ENCODE data around the gene RAMP1.

The RAMP1 gene

DNA sequence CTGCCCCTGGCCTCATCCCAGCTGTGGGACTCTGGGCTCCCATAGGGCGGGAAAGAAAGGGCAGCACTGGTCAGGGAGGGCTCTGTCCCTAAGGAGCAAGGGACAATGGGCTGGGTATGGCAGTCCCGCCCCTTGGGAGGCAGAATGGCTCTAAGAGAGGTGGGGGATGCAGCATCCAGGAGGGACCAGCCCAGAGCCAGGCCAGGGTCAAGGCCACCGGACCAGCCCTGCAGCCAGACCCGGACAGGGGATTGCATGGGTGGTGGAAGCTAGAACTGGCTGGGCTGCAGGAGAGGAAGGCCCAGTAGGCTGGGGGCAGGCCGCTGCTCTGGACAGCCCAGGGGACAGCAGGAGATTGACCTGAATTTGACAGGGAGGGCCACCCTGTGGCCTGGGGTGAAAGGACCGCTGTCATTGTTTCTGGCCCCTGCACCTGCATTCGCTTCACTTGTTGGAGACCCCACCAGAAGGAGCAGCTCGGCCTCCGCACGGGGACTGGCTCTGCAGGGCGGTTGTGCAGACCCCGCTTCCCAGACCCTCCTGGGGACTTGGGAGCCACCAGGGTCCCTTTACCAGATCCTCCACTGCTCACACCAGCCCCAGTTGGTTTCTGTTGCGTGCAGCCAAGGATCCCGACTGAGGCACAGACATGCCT lies 14.6 kb downstream of the RAMP1 start:
- DNase-seq, result peak in 9 of 42 donors; percentile 1 to 31 (median 7)
- intact Hi-C loops (cut with DNase I), result no loop called here

GRCh38 chr2:237874585-237875161 lies 15.2 kb downstream of the RAMP1 start:
- intact Hi-C loops (cut with DNase I), result no loop called here
- peak in 9 of 42 donors; percentile 1 to 31 (median 15) for DNase-seq

- intact Hi-C loops (cut with DNase I), result no loop called here
- peak in 8 of 42 donors; percentile 1 to 25 (median 10) for DNase-seq
These were observed 16.0 kb downstream of the RAMP1 start for GRCh38 chr2:237875256-237876060.

- peak in 8 of 42 donors; percentile 1 to 35 (median 12) for DNase-seq
- intact Hi-C loops (cut with DNase I), result no loop called here
These were observed 16.7 kb downstream of the RAMP1 start for GRCh38 chr2:237876061-237876526.

DNA sequence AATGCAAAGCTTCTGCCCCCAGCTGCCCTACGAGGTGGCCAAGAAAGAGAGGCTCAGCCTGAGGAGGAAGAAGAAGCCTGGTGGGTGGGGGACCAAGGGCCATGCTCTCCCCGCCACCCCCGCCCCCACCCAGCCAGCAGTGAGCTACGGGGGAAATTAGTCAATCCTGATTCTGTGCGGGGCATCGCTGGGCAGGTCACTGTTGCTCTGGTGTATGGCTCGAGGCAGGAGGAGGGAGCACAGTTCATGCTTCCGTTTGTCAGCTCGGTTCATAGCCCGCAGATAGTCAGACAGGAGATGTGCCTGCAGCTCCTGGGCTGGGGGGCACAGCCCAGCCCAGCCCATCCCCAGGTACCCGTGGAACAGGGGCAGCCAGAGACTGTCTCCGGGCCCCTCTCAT lies 17.1 kb downstream of the RAMP1 start:
- intact Hi-C loops (cut with DNase I), result no loop called here
- DNase-seq, result peak in 5 of 42 donors; percentile 3 to 29 (median 12)

- intact Hi-C loops (cut with DNase I), result no loop called here
- peak in 7 of 42 donors; percentile 2 to 33 (median 14) for DNase-seq
These were observed 17.6 kb downstream of the RAMP1 start for GRCh38 chr2:237876951-237877491.

DNA sequence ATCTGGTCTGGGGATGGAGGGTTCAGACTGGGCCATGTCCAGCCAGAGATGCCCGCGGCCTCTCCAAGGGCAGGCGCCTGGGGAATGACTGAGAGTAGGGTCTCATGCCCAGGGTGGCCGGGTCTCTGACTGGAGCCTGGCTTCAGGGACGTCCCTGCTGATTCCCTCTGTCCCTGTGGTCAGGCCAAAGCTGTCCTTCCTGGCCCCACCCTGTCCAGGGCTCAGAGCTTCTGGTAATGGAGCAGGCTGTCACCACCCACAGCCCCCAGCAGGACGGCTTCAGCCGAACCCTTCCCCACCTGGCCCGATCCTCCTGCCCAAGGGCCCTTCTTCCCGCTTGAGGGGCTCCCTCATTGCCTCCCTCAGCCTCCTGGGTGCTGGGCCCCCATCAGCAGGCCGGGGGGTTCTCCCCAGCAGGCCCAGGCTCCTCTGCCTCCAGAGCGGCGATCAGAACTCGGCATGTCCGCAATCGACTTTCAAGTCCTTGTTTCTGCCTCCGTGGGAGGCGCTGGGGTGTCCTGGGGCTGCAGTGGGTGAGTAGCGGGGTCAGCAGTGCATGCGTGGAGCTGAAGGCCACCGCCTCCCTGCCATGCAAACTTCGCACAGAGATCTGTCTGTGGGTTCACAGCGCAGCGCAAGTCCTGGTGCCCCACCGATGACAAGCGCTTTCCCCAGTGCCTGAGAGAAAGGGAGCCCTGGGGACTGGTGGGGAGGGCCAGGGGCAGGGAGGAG lies 18.3 kb downstream of the RAMP1 start:
- intact Hi-C loops (cut with DNase I), result no loop called here
- peak in 9 of 42 donors; percentile 1 to 42 (median 16) for DNase-seq

GRCh38 chr2:237878321-237879057 lies 19.1 kb downstream of the RAMP1 start:
- DNase-seq, result peak in 6 of 42 donors; percentile 2 to 43 (median 19)
- intact Hi-C loops (cut with DNase I), result no loop called here

DNA sequence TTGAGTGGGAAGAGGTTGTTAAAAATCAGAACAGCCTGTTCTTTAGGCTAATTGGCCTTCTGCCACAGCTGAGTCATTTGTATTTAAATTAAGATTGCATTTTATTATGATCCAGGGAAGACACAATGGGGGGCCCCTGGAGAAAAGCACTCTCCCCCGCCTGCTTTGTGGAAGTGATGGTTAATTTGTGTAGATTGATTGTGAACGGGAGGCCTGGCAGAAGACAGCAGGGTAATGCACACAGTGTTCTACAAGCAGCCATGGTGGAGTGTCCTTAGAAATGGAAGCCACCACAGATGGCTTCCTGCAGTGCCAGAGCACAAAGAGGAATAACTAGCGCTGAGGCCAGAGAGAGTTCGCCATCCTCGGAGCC lies 19.6 kb downstream of the RAMP1 start:
- peak in 31 of 42 donors; percentile 24 to 89 (median 61) for DNase-seq
- intact Hi-C loops (cut with DNase I), result no loop called here

GRCh38 chr2:237879991-237880560 lies 20.7 kb downstream of the RAMP1 start:
- intact Hi-C loops (cut with DNase I), result no loop called here
- peak in 1 of 42 donors; percentile 14 for DNase-seq

DNA sequence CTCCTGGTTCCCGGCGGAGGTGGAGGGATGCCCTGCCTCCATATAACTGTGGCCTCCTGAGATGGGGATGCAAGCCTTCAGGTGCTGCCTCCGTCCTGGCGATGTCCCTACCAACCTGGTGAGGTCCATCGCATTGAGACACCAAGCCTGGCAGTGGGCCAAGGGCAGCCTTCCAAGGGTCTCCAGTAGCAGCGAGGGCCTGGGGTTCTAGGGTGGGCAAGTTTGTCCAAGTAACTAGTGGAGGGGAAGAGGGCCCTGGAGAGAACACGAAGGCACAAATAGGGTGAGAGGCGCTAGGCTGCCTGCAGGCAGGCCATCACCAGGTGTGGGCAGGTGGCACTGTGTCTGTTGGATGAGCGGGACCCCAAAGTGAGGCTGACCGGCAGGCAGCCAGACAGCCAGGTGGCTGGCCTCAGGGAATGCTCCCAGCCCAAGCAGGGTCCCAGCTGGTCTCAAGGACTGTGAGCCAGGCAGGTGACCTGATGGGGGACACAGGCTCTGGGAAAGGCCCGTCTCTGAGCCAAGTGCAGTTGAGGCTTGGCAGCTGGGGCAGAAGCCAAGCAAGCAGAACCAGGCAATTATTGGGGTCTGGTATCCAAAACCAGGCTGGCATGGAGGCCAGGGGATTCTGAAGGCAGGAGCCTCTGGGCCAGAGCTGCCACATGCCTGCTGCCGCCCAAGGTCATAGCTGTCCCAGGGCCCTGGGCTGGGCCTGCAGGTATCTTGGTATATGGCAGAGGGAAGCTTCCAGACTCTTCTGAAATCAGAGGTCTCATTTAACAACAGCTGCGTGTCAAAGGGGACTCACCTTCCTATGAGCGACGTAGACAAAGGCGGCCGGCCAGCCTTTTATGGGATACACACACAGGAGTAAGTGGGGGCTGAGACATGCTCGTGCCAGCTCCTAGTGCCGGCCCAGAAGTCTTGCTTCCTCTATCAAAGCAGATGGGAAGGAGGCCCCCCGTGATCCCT lies 23.4 kb downstream of the RAMP1 start:
- intact Hi-C loops (cut with DNase I), result no loop called here
- peak in 1 of 42 donors; percentile 30 for DNase-seq

DNA sequence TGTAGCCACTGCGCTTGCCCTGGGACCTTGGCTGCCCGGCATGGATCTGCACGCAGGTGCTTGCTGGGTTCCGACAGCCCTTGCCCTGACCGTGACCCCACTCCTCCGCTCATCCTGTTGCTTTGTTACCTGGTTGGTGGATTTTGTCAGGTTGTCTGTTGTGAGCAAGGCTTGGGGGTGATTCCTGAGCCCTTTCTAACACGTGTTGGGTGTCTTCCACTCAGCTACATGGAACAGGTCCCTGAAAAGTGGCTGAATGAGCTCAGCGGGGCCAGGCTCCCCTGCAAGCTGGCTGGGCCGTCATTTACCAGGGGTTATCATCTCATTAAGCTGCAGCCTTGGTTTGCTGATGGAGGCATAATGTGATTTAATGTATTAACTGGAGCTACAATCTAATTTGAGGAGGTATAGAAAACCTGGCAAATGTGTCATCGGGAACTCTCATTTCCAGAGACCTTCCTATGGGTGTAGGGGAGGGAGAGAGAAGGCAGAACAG lies 24.6 kb downstream of the RAMP1 start:
- peak in 14 of 42 donors; percentile 36 to 65 (median 48) for DNase-seq
- intact Hi-C loops (cut with DNase I), result no loop called here

DNA sequence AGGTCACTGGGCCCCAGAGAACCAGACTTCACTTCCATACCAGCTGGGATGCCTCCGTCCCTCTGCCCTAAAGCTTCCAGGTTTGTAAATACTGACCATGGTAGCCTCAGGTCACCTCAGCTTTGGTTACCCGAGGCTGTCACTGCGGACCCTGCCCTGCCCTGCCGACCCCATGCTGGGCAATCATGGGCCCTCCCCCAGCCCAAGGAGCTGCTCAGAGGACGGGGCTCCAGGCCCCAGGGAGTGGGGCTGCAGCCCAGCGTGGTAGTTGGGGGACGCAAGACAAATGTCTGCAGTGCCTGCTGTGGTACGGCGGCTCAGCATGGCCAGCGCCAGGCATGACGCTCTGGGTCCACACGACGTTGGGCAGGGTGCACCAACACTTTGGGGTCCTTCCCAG lies 25.3 kb downstream of the RAMP1 start:
- intact Hi-C loops (cut with DNase I), result no loop called here
- peak in 1 of 42 donors; percentile 30 for DNase-seq

DNA sequence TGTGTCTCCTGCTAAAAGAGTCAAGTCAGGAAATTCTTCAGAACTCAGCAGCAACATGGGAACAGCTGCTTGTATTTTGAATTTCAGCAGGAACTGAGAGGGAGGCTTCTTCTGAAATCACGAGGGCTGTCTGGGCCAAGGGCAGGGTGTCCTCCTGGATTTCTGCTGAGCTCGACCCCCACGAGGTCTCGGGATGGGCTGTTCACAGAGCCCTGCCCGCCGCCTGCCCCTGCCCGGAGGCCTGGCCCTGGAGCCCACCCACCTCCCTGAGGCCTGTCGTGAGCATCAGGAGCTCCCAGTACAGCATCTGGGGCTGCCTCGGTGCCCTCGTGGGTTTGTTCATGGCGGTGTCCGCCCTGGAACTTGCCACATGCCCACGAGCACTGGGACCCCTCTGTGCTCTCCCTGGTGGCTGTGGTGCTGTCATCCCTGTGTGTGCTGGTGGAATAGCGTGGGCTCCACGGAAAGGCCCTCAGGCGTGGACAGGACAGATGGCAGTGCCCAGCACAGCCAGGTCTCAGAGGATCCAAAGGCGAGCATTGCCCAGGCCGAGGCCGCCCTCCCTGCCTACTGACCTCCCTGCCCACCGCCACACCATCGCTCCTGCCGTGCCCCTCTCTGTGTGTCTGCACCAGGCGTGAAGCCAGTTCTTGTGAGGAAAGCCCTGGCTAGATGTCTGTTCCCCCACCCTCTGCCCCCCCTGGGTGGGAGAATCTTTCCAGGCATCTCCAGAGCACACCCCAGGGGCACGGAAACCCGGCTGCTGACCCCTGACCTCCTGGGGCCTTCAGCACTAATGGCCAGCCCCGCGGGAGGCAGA lies 25.9 kb downstream of the RAMP1 start:
- intact Hi-C loops (cut with DNase I), result no loop called here
- peak in 1 of 42 donors; percentile 30 for DNase-seq

DNA sequence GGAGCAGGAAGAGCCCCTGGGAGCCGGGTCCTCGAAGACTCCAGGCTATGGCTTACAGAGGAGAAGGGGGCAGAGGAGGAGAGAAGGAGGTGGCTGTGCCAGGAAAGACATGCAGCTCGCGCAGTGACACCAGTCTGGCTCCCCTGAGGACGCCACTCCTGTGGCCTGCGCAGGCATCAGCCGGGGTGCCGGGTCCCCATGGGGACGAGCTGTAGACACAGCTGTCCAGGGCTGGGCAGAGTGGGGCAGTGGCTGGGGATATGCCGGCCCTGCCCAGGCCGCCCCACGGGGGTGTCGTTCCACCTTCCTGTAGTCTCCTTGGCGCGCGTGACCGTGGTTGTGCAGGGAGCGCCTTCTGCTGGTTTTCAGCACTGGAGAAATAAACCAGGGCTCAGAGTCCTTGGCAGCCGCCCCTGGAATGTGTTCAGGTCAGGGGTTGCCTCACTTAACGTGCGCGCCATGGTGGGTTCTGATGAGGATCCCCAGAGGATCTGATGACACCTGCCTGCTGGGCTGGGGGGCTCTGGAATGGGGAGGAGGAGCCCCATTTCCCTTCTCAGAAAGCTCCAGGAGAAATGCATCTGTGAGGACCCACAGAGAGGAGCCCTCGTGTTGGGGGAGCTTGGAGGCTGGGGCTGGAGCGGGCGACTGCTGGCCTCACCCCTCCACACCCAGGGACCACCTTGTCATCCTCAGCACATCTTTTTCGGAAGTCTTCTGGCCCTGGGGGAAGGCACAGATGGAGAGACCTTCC lies 26.7 kb downstream of the RAMP1 start:
- peak in 11 of 42 donors; percentile 26 to 60 (median 37) for DNase-seq
- intact Hi-C loops (cut with DNase I), result no loop called here
